ENCODE measurements around the gene SPATA6L. TPM values are rescaled to one million over a fixed set of nuclear protein-coding genes. Genes with fewer than 3 reads are reported as not detected.

Gene SPATA6L, protein sequence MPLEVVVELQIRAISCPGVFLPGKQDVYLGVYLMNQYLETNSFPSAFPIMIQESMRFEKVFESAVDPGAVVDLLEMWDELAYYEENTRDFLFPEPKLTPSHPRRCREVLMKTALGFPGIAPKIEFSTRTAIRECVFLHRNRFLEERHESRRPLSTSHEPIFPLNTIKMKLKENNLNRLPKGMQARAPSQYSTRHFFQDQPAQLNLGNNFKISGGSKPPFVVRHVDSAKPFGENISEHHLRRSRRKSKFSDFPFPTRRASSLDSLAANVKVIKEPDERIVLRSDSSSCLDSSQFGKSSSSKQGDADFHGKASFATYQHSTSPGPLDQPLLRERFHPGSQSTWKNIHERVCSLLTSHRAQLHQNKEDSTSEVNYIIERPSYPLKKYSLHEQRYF
- total RNA-seq = 25.0 TPM

DNA sequence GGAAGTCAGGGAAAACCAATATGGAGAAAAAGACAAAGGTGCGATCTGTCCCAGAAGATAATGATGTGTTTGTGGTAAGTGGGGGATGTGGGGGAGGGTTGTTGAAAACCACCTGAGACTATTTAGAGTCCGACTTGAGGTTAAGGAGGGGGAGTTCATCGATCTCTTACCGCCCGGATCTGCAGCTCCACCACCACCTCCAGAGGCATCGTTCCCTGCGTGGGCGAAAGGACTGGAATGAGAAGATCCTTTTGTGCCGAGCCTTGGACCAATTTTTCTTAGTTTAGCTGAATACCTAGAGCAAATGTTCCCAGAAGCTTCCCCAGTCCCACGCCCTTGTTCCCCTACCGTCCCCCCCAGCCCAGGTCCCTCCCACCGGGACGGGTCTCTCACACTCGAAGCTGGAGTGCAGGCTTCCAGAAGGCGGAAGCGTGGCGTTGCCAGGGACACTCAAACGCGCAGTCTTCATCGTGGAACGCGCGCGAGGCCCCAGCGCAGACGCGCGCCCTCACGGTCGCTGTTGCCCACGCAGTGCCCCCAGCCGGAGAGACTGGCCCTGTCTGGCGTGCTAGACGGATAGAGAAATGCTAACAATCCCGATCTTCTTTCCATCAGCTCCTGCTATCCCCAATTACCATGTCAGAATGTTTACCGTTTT lies at the start of gene SPATA6L:
SPATA6L (minus strand) TSS at position 439 of the 658 bp plus-strand sequence; CDS start at position 209, 230 bp downstream.
- peak; percentile 76 for DNase-seq (ENCODE audit: low spot score)

- no peak for DNase-seq (ENCODE audit: low spot score)
These were observed 48.2 kb upstream of the SPATA6L start for GRCh38 chr9:4714266-4715016.

DNA sequence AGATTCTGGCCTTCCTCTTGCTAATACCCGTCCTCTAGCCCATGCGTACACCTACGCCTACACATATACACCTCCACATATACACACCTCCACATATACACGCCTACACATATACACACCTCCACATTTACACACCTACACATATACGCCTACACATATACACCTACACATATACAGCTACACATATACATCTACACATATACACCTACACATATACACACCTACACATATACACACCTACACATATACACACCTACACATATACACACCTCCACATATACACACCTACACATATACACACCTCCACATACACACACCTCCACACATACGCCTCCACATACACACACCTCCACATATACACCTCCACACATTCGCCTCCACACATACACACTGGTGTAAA lies 47.6 kb upstream of the SPATA6L start:
- DNase-seq (ENCODE audit: low spot score) = no peak

- no peak for DNase-seq (ENCODE audit: low spot score)
These were observed 43.1 kb upstream of the SPATA6L start for GRCh38 chr9:4709380-4709779.

GRCh38 chr9:4706971-4707622 lies 40.8 kb upstream of the SPATA6L start:
- no peak for DNase-seq (ENCODE audit: low spot score)

DNA sequence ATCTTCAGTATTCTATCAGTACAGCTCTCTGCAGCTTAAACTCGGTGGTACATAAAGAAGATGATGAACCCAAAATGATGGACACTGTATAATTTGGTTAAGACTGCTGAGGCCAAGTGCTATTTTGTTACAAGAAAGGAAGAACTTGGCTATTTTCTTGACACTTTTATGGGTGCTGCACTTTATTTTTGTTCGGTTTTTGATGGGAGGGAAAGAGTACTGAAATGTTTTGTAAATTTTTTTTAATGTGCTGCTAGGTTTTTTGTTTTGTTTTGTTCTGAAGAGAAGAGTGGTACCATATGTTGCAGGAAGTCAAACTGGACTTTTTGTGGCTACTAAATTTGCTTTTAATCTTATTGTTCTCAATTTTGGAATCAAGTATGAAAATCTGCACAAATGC lies 39.7 kb upstream of the SPATA6L start:
- DNase-seq (ENCODE audit: low spot score) = no peak

- DNase-seq (ENCODE audit: low spot score) = no peak
These were observed 37.8 kb upstream of the SPATA6L start for GRCh38 chr9:4704129-4704528.

- DNase-seq (ENCODE audit: low spot score) = no peak
These were observed 35.2 kb upstream of the SPATA6L start for GRCh38 chr9:4701526-4701925.

DNA sequence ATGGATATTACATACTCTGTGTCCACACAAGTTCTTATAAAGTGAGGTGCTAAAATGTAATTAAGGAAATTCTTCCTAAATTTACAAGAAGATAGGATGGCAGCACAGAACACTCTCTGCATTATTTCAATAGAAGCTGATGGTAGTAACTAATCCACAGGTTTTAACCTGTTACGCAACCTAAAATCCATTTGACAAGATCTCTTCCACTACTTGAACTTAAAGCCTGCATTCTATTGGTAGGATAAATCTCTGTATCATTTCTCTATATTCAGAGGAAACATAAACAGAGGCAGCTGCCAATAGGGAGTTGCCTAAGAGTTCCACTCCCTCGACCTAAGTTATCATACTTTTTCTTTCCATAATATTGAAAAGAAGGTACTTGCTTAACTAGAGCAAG lies 34.7 kb upstream of the SPATA6L start:
- no peak for DNase-seq (ENCODE audit: low spot score)

GRCh38 chr9:4700091-4700490 lies 33.8 kb upstream of the SPATA6L start:
- no peak for DNase-seq (ENCODE audit: low spot score)

GRCh38 chr9:4691795-4692194 lies 25.5 kb upstream of the SPATA6L start:
- DNase-seq (ENCODE audit: low spot score) = no peak

GRCh38 chr9:4690144-4690543 lies 23.9 kb upstream of the SPATA6L start:
- no peak for DNase-seq (ENCODE audit: low spot score)

DNA sequence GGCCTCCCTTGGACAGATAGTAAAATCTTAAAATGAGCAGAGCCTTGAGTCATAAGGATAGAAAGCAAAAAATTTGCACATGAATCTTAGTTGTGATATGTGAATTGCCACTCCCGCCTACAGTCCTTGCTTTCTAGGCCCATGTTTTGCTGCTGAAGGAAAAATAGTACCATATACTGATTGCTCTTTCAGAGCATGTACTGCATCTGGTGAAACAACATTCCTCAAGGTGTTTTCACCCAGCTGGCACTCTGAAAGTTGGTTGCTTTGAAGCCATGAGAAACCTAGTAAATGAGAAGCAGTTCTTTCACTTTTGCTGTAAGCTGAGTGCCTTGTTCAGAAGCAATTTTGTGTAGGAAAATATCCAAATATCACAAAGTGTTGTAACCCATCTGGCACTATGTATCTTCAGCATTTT lies 23.4 kb upstream of the SPATA6L start:
- no peak for DNase-seq (ENCODE audit: low spot score)

DNA sequence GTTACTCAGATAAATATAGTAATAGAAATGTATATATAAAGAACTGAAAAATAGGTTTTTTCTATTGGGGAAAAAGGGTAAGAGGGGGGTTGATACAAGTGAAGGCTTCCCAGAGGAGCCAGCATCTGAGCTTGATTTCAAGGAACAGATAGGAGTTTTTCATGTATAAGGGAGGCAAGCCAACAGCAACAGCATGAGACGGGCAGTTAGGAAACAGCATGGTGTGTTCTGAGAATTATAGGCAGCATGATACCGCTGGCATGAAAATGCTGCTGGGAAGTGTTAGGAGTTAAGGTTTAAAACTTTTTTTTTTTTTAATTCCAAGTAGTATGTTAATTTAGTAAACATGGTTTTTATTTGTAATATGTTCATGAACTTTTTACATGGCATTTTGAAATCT lies 22.7 kb upstream of the SPATA6L start:
- no peak for DNase-seq (ENCODE audit: low spot score)

GRCh38 chr9:4686584-4686983 lies 20.3 kb upstream of the SPATA6L start:
- no peak for DNase-seq (ENCODE audit: low spot score)

DNA sequence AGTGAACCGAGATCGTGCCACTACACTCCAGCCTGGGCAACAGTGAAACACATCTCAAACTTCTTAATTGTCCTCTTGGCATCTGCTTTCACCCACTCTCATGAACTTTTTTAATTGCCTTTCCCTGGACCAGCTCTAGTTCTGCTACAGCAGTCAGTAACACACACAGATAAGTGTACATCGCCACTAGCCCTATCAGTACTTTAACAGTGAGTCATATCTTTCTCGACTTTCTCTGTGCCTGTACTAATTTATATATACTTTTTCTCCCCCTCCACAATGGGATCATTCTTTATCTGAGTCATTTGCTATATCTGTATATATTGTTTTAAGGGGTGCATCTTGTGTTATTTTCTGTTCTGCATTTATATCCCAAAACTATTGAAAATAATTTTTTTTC lies 19.8 kb upstream of the SPATA6L start:
- DNase-seq (ENCODE audit: low spot score) = no peak

DNA sequence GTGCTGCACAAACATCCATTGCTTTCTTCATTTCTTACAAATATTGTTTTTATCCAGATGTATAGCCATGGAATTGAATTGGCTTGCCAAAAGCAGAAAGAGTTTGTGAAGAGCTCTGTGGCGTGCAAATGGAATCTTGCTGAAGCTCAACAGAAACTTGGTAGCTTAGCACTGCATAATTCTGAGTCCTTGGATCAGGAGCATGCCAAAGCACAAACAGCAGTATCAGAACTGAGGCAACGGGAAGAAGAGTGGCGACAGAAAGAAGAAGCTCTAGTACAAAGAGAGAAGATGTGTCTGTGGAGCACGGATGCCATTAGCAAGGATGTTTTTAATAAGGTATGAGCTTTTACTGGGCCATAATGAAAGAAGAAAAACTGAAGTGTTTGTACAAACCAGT lies 18.5 kb upstream of the SPATA6L start:
- no peak for DNase-seq (ENCODE audit: low spot score)

DNA sequence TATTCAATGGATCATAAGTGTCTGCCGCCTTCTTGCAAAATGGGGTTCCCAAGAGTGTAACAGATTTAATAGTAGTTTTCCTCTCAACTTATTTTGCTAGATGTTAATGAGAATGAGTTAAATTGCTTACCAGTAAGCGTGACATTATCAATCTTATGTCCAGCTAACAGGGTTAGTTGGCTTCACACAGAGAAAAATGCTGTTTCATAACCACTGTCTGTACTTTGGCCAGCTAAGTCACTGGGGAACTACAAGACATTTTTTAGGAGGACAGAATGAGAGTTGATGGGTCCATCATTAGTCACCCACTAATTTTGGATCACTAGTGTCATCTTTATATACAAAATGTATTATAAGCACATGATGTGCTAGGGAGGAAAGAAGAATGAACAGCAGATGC lies 14.5 kb upstream of the SPATA6L start:
- no peak for DNase-seq (ENCODE audit: low spot score)

GRCh38 chr9:4680173-4680525 lies 13.9 kb upstream of the SPATA6L start:
- no peak for DNase-seq (ENCODE audit: low spot score)

DNA sequence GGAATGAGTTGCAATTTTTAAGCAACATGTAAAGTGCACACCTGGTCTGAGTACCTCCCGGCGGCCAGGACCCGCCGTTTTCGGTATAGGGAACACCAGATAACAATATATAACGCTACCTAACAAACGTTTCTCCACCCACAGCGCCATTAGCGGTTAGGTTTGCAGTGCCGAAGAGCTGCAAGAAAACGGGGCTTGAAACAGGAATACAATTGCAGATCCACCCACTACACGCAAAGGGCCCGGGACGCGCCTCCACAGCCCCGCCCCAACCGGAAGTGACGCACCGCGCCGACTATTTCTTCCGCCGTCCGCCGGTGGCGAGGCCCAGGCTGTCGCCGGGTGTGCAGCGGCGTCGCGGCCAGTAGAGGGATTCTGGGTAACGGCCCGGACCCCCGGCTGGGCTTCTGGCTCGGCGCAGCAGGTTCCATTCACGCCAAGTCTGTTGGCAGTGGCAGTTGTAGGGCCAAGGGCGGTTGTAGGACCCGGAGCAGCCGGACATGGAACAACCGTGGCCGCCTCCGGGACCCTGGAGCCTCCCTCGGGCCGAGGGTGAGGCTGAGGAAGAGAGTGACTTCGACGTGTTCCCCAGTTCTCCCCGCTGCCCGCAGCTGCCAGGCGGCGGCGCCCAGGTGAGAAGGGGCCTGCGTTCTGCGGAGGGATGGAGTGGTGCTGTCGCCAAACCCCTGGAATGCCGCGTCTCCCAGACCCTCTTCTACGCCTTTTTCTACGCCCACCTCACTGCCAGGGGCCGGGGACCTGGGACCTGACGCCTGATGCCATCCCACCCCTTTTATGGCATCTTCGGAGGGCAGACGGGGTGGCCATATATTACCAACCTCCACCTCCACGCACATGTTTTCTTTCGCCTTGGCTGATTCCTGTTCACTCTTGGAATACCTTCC lies 13.2 kb upstream of the SPATA6L start, which contains the start of gene CDC37L1:
CDC37L1 (plus strand) TSS at position 302 of the 905 bp plus-strand sequence; CDS start at position 501, 199 bp downstream.
- DNase-seq (ENCODE audit: low spot score) = peak; percentile 99

DNA sequence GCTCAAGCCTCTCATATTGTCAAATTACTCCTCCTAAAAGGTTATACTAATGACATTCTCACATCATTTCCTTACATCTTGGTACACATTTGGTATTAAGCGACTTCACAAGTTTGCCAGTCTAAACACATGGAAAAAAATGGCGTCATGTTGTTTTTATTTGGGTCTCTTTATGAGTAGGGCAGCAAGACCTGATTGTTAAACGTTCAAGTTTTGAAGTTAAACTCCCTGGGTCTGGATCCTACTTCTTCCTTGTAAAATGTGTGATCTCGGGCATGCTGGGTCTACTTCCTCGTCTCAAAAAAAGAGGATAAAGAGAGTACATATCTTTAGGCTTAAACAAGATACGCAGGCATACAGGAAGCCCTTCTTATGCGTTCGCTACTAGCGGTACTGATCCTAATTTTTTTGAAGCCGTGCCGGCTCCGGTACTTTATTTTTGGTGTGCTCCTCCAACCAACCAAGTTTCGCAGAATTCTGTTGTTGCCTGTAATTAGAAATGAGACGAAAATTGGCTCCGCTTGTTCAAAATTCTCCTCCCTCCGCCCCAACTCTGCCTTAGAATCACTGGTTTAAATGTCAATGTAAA lies 12.5 kb upstream of the SPATA6L start:
- DNase-seq (ENCODE audit: low spot score) = no peak

Data from mucosa of gallbladder (tissue), 1 donor.